ENCODE measurements around the gene UBR4. TPM values are rescaled to one million over a fixed set of nuclear protein-coding genes. Genes with fewer than 3 reads are reported as not detected.
"Not testable (repeated sequence)": the region's sequence is repeated elsewhere in the genome, so short reads cannot be mapped to it uniquely, and the experiment has no call there.

The UBR4 gene
- total RNA-seq, 1 donor, result 164 TPM

DNA sequence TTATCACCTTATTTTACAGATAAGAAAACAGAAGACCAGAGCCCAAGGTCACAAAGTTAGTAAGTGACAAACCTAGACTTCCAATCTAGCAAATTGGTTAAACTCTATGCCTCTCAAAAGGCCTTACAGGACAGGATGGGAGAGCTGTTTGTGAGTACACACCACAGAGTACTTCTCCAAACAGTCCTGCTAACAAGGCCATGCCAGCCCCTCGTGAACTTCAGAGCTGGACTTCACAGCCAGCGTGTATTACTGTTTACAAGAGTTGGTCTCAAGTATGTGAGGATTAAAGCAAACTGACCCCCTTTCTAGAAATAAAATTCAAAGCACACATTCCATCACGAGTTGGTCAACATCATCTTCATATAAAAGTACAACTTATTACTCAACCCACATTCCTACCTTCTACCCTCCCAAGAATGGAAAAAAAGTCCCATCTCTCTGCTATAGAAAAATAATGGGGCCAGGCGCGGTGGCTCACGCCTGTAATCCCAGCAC lies 19.8 kb upstream of the UBR4 start:
- Histone ChIP-seq H3K27me3 (ENCODE audit: insufficient read depth, low read length) (no peaks in the 10 kb centered on the region), H3K4me3 (ENCODE audit: low read length) (no peak overlapping the region), H3K9me3 (ENCODE audit: low read depth, low read length) (no peaks in the 10 kb centered on the region), H3K4me1 (ENCODE audit: insufficient read depth, low read length) (no peaks in the 10 kb centered on the region)

DNA sequence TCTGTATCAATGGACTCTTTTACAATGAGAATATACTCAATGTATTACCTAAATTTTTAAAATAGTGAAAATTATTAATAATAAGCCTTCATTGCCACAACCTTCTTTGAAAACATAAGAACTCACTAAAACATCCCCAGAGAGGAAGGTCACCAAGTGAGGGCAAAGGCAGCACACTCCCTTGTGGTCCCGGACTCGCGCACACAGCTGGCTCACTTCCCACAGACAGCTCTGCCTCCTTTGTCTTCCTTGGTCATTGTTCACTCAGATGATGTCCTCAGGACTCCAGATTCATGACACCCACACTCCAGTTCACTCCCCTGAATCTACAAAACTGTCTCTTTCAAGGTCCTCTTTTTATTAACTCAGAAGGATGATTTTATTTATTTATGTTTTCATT lies 19.2 kb upstream of the UBR4 start:
- H3K9me3 ChIP-seq (ENCODE audit: low read depth, low read length), result no peaks in the 10 kb centered on the region
- no peaks in the 10 kb centered on the region for H3K27me3 ChIP-seq (ENCODE audit: insufficient read depth, low read length)
- no peak overlapping the region for H3K4me3 ChIP-seq (ENCODE audit: low read length)
- H3K4me1 ChIP-seq (ENCODE audit: insufficient read depth, low read length), result no peaks in the 10 kb centered on the region

- H3K4me3 ChIP-seq (ENCODE audit: low read length), result no peak overlapping the region
- H3K27me3 ChIP-seq (ENCODE audit: insufficient read depth, low read length), result no peaks in the 10 kb centered on the region
- H3K9me3 ChIP-seq (ENCODE audit: low read depth, low read length), result no peaks in the 10 kb centered on the region
- no peaks in the 10 kb centered on the region for H3K4me1 ChIP-seq (ENCODE audit: insufficient read depth, low read length)
These were observed 13.1 kb upstream of the UBR4 start for GRCh38 chr1:19222979-19223824.

DNA sequence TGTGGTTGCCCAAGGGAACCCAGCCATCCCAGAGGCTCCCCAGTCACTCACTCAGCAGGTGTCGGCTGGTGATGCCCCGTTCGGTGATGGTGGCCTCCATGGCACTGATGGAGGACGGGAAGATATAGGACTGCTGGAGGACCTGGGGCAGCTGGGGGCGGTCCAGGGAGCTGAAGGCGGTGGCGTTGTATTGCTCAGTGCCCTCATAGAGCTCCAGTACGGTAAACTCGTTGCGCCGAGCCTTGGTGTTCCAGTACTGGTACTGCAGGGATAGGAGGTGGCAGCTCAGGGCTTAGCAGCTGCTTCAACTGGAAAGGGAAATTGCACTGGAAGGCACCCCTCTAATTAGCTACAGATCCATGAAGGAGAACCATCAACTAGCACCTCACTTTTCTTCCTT lies 12.5 kb upstream of the UBR4 start:
- Histone ChIP-seq H3K4me3 (ENCODE audit: low read length) (no peak overlapping the region), H3K27me3 (ENCODE audit: insufficient read depth, low read length) (no peaks in the 10 kb centered on the region)

DNA sequence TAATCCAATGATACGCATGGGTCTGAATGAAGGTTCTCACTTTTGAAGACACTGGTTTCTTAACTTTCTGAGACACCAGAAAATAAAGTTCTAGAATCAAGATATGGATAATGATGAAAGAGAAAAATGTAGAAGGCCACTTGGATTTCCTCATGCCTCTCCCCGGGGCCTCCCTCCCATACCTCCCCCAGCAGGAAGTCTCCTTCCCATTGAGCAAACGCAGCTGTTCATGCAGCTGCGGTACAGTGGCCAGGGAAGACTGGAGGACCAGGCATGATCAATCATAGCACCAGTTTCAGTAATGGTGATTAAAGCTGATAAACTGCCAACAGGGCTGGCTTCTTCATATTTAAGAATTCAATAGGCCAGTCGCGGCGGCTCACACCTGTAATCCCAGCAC lies 10.9 kb upstream of the UBR4 start:
- Histone ChIP-seq H3K9me3 (ENCODE audit: low read depth, low read length) (no peaks in the 10 kb centered on the region), H3K27me3 (ENCODE audit: insufficient read depth, low read length) (no peaks in the 10 kb centered on the region), H3K4me1 (ENCODE audit: insufficient read depth, low read length) (no peaks in the 10 kb centered on the region), H3K4me3 (ENCODE audit: low read length) (no peak overlapping the region)

More for the DNA sequence above, 12.5 kb upstream of the UBR4 start:
- Histone ChIP-seq H3K4me1 (ENCODE audit: insufficient read depth, low read length) (no peaks in the 10 kb centered on the region), H3K9me3 (ENCODE audit: low read depth, low read length) (no peaks in the 10 kb centered on the region)

GRCh38 chr1:19220080-19220846 lies 10.2 kb upstream of the UBR4 start:
- H3K27me3 ChIP-seq (ENCODE audit: insufficient read depth, low read length), result no peaks in the 10 kb centered on the region
- no peak overlapping the region for H3K4me3 ChIP-seq (ENCODE audit: low read length)
- H3K9me3 ChIP-seq (ENCODE audit: low read depth, low read length), result no peaks in the 10 kb centered on the region
- peaks cover 2% of the 10 kb centered on the region for H3K4me1 ChIP-seq (ENCODE audit: insufficient read depth, low read length)

GRCh38 chr1:19219451-19219850 lies 9.4 kb upstream of the UBR4 start:
- H3K27me3 ChIP-seq (ENCODE audit: insufficient read depth, low read length), result no peaks in the 10 kb centered on the region
- H3K9me3 ChIP-seq (ENCODE audit: low read depth, low read length), result no peaks in the 10 kb centered on the region
- H3K4me1 ChIP-seq (ENCODE audit: insufficient read depth, low read length), result peaks cover 5% of the 10 kb centered on the region
- no peak overlapping the region for H3K4me3 ChIP-seq (ENCODE audit: low read length)

DNA sequence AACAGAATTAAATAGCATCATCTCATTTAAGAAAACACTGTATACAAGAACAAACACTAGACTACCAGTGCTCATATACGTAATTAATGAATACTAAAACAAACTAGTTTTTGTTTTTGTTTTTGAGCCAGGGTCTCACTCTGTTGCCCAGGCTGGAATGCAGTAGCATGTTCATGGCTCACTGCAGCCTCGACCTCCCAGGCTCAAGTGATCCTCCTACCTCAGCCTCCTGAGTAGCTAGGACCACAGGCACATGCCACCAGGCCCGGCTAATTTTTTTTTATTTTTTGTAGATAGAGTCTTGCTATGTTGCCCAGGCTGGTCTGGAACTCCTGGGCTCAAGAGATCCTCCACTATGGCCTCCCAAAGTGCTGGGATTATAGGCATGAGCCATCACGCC lies 6.5 kb upstream of the UBR4 start:
- H3K27me3 ChIP-seq (ENCODE audit: insufficient read depth, low read length); H3K4me1 ChIP-seq (ENCODE audit: insufficient read depth, low read length); H3K4me3 ChIP-seq (ENCODE audit: low read length); H3K9me3 ChIP-seq (ENCODE audit: low read depth, low read length): not testable (repeated sequence)

DNA sequence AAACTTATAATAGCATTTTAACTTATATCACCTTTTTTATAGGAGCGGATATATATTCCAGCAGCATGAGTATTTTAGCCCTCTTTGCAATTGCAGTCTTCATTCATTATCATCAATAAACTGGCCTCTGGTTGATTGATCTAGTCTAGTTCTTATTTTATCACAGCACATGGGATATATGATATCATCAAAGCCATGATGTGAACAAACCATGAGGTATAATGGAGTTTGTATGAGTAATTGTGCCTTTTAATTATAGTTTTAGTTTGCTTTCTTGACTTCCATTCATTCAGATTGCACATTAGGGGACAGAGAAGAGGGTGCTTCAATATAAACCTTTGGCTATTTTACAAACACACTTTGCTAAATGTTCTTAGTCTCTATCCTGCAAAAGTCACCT lies 3.5 kb upstream of the UBR4 start:
- Histone ChIP-seq H3K9me3 (ENCODE audit: low read depth, low read length) (no peaks in the 10 kb centered on the region), H3K4me3 (ENCODE audit: low read length) (no peak overlapping the region), H3K27me3 (ENCODE audit: insufficient read depth, low read length) (no peaks in the 10 kb centered on the region), H3K4me1 (ENCODE audit: insufficient read depth, low read length) (peaks cover 29% of the 10 kb centered on the region)

DNA sequence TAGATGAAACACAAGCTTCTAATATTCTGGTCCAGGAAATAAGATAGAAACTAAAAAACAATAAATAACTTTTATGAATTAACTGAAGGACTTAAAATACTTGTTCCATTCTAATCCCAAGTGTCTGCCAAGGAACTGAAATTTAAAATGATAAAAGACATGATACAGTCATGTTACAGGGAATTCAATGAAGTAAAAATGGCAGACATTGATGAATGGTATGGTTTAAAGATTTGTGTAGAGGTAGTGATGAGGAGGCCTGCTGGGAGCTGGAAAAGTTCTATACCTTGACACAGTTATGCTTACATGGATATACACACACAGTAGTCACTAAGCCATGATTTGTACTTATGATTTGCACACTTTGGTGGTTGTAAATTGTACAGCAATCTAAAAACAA lies 2.1 kb upstream of the UBR4 start:
- Histone ChIP-seq H3K4me3 (ENCODE audit: low read length) (no peak overlapping the region), H3K27me3 (ENCODE audit: insufficient read depth, low read length) (no peaks in the 10 kb centered on the region), H3K4me1 (ENCODE audit: insufficient read depth, low read length) (peaks cover 43% of the 10 kb centered on the region), H3K9me3 (ENCODE audit: low read depth, low read length) (no peaks in the 10 kb centered on the region)

DNA sequence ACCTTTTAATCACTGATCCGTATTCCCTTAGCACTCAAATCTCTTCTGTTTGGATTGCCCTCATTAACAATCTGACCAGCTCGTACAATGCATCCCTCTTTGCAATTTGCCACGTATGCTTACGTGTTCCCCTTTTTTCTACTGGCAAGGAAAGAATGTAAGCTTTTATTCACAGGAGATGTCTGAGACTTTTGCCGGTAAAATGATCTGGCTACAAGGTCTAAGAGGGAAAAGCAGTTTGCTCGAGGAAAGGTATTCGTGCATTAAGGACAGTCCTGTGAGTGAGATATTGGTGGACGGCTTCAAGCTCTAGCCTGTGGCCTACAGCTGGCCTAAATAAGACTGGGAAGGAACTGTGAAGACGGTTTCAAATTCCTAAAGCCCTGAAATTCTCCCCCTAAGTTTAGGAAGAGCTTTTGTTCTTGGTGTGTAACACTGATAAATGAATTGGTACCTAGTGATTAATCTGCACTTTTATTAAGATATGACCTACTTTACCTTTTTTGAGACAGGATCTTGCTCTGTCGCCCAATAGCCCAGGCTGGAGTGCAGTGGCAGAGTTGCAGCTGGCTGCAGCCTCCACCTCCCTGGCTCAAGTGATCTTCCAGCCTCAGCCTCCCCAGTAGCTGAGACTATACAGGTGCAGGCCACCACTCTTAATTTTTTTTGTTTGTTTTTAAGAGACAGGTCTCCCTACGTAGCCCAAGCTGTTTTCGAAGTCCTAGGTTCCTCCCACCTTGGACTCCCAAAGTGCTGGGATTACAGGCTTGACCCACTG lies 895 bp upstream of the UBR4 start:
- Histone ChIP-seq H3K9me3 (ENCODE audit: low read depth, low read length) (no peaks in the 10 kb centered on the region), H3K27me3 (ENCODE audit: insufficient read depth, low read length) (no peaks in the 10 kb centered on the region), H3K4me3 (ENCODE audit: low read length) (peak overlapping the region; percentile 75), H3K4me1 (ENCODE audit: insufficient read depth, low read length) (peaks cover 53% of the 10 kb centered on the region)

GRCh38 chr1:19209439-19209989 lies 552 bp downstream of the UBR4 start:
- H3K27me3 ChIP-seq (ENCODE audit: insufficient read depth, low read length), result no peaks in the 10 kb centered on the region
- peaks cover 56% of the 10 kb centered on the region for H3K4me1 ChIP-seq (ENCODE audit: insufficient read depth, low read length)
- peak overlapping the region; percentile 75 for H3K4me3 ChIP-seq (ENCODE audit: low read length)
- H3K9me3 ChIP-seq (ENCODE audit: low read depth, low read length), result no peaks in the 10 kb centered on the region

- Histone ChIP-seq H3K4me3 (ENCODE audit: low read length) (peak overlapping the region; percentile 75), H3K9me3 (ENCODE audit: low read depth, low read length) (no peaks in the 10 kb centered on the region), H3K4me1 (ENCODE audit: insufficient read depth, low read length) (peaks cover 56% of the 10 kb centered on the region), H3K27me3 (ENCODE audit: insufficient read depth, low read length) (no peaks in the 10 kb centered on the region)
These were observed 1.2 kb downstream of the UBR4 start for GRCh38 chr1:19208710-19209438.

DNA sequence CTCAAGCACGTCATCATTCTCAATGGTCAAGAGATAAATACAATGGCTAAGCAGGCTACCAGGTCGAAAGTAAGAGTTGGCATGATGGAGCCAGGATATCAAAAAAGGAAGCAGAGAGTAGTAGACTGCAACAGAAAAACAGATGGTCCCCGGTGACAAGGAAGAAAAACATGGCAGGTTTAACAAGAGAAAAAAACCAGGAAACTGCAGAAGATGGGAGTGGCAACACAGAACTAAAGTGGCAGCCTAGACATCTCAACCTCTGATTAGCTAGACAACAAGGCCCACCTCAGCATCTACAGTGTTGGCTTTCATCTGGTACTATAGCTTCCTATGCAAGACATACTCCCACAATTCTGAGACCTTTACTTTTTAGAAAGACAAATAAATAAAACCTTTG lies 3.1 kb downstream of the UBR4 start:
- Histone ChIP-seq H3K4me3 (ENCODE audit: low read length) (no peak overlapping the region), H3K4me1 (ENCODE audit: insufficient read depth, low read length) (peaks cover 59% of the 10 kb centered on the region), H3K9me3 (ENCODE audit: low read depth, low read length) (no peaks in the 10 kb centered on the region), H3K27me3 (ENCODE audit: insufficient read depth, low read length) (no peaks in the 10 kb centered on the region)
